GM21786 (cell line): Measurements from ENCODE around the gene KCNH6.

Experiments
- ATAC-seq: cut with Tn5 transposase; IDR thresholded peaks from one replicate; pipeline ENCODE4 v1.9.1; 2021; ENCODE audit not compliant: unreplicated experiment

KCNH6 gene, protein sequence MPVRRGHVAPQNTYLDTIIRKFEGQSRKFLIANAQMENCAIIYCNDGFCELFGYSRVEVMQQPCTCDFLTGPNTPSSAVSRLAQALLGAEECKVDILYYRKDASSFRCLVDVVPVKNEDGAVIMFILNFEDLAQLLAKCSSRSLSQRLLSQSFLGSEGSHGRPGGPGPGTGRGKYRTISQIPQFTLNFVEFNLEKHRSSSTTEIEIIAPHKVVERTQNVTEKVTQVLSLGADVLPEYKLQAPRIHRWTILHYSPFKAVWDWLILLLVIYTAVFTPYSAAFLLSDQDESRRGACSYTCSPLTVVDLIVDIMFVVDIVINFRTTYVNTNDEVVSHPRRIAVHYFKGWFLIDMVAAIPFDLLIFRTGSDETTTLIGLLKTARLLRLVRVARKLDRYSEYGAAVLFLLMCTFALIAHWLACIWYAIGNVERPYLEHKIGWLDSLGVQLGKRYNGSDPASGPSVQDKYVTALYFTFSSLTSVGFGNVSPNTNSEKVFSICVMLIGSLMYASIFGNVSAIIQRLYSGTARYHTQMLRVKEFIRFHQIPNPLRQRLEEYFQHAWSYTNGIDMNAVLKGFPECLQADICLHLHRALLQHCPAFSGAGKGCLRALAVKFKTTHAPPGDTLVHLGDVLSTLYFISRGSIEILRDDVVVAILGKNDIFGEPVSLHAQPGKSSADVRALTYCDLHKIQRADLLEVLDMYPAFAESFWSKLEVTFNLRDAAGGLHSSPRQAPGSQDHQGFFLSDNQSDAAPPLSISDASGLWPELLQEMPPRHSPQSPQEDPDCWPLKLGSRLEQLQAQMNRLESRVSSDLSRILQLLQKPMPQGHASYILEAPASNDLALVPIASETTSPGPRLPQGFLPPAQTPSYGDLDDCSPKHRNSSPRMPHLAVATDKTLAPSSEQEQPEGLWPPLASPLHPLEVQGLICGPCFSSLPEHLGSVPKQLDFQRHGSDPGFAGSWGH

GRCh38 chr17:63523253-63523855 is at the start of gene KCNH6:
Gene KCNH6, plus strand, starts transcription at chr17:63523358. Its CDS starts 56 bp downstream, at chr17:63523414.
- ATAC-seq, result no peak

- no peak for ATAC-seq
Observed at GRCh38 chr17:63474174-63474573, 49.0 kb upstream of the KCNH6 start.

- ATAC-seq, result no peak
Observed at GRCh38 chr17:63474586-63475460, 48.3 kb upstream of the KCNH6 start.

DNA sequence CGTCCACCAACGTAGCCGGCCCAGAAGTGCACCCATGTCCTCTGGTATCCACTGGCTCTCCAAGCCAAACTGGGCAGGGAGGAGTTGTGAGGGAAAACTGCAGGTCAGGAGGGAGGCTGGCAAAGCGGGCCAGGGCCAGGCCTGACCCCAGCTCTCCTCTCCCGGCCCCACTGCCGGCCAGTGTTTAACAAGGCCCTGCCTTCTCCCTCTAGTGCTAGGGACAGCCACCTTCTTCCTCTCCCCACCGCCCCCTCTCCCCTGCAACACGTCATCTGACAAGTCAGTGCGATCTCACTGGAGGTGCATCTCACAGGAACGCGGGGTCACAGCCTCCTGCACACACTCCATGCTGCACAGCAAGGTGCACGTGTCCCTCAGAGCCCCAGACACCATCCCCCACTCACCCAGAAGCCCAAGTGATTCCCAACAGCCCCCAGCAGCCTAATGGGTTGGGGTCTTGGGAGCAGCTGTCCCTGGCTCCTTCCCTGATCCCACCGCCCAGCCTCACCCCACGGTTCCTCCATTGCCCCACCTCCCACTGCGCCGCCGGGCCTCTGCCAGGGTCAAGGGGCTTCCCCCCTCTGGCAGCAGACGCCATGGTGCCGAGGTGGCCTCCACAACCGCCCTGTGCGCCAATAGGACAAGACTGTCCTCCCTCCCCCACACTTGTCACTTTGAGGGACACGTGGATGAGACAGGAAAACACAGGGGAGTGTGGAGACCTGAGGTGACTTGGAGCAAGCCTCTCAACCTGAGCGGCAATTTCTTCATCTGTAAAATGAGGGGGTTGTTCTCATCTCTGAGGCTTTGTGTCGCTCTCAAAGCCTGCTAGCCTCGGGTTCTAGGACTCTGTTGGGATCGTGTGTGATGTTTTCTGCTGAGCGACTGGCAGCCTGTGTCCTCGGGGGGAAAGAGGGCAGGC is 47.4 kb upstream of the KCNH6 start:
- no peak for ATAC-seq

DNA sequence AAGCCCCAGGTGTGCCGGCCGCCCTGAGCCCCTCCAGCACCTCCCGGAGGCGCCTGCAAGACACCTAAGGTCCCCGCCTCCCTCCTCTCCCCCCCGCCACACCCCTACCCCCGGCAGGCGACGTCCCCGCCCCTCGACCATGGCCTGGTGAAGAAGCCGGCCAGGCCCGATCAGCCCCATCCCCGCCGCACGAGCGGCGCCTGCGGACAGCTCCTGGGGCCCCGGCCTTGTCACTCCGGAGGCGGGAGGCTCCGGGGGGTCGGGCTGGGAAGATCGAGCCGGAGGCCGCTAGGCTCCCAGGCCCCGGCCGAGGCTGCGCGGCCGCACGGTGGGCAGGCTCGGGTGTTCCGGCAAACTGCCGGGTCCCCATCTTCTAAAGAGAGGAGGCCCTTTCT is 46.7 kb upstream of the KCNH6 start:
- no peak for ATAC-seq

GRCh38 chr17:63476854-63477479 is 46.2 kb upstream of the KCNH6 start, which contains the start of gene ACE:
Gene ACE, plus strand, starts transcription at chr17:63477061. Its CDS starts 34 bp downstream, at chr17:63477095.
- ATAC-seq, result no peak

DNA sequence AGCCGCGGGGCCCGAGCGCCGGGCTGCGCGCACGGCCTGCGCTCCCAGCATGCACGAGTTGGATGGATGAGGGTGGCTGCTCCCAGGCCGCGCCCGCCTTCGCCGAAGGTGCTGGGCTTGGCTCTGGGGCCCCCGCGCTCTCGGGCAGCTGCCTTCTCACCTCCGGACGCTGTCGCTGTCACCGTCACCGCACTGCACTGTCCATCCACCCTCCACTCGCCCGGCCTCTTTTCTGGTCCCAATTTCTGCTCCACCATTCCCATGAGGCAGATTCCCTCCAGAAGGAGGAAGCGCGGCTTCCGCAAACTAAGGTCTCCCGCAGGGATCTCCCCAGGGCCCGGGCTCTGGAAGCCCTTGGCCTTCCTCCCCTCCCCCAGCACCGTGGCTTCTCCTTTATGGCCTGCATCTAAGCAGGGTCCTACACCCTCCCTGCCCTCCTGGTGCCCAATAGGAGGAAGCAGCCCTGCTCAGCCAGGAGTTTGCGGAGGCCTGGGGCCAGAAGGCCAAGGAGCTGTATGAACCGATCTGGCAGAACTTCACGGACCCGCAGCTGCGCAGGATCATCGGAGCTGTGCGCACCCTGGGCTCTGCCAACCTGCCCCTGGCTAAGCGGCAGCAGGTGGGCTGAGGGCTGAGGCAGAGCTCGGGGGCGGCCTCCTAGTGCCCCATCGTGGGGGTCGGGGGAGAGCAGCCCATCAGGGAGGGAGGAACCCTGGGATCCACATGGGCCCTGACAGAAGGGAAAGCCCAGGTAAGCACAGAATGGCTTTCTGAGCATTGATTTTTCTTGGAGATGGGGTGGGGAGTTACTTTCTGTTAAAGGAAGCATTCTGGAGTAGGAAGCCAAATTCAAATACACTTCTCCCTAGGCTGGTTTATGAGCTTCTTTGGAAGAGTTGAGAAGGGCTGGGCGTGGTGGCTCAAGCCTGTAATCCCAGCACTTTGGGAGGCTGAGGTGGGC is 45.4 kb upstream of the KCNH6 start:
- ATAC-seq, result no peak

GRCh38 chr17:63478814-63479494 is 44.2 kb upstream of the KCNH6 start:
- peak; percentile 80 for ATAC-seq

DNA sequence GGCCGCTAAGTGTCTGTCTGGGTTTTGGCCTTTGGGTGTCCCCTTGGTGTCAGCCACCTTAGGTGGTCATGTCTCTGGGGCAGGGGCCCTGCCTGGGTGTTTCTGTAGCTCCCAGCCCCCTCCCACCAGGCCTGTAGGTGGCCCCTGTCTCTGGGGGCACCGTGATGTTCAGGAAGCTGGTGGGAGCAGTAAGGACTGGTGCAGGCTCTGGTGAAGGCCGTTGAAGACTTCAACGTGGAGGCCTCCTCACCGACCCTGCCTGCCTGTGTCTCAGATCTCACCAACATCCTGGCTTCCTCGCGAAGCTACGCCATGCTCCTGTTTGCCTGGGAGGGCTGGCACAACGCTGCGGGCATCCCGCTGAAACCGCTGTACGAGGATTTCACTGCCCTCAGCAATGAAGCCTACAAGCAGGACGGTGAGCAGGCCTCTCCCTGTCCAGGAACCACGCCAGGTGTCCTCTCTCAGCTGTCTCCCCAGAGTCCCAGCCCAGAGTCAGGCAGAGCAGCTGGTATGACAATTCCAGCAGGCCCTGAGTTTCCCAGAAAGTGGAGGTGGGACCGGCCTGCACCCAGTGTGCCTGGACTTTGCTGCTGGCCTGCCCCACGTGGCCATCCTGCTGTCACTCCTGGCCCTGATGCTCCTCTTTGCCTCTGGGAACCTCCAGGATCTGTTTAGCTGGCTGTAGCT is 43.5 kb upstream of the KCNH6 start:
- no peak for ATAC-seq

DNA sequence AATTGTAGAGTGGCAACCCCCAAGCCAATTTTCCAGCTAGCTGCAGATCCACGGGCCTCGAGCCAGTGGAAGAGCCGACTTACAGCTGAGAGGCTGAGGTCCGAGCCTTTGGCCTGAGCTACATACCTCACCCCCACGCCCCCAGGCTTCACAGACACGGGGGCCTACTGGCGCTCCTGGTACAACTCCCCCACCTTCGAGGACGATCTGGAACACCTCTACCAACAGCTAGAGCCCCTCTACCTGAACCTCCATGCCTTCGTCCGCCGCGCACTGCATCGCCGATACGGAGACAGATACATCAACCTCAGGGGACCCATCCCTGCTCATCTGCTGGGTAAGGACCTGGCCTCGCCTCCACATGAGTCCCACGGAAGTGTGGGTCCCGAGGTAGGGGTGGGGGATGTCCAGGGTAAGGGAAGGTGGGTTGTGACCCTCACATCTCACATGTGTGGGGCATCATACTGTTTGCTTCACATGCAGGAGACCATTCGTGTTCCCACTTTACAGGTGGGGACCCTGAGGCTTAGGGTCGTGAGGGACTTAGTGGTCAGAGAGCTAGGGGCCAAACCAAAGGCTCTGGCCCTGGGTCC is 42.9 kb upstream of the KCNH6 start:
- ATAC-seq, result no peak

DNA sequence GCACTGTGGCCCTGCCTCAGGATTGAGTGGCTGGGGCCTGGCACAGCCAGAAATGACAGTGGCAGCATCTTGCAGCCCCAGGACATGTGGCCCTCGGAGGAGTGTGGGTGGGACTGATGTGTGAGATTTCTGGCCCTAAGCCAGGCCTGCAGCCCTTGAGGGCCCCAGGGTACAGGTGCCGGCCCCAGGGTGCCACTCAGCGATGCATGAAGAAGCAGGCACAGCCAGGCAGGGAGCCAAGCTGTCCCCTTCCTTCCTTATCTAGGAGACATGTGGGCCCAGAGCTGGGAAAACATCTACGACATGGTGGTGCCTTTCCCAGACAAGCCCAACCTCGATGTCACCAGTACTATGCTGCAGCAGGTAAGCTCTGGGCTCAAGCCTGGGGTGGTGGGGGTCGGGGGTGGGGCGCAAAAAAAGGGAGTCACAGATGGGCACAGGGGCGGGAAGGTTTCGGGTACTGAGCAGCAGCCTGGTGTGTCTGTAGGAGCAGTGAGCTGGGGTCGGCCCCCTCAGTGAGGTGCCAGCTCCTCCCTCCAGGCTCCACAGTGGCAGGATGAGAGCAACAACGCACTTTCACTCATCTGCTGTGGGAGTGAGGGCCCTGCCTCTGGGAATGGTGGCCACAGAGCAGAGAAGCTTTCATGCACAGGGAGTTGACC is 42.2 kb upstream of the KCNH6 start:
- ATAC-seq, result no peak

DNA sequence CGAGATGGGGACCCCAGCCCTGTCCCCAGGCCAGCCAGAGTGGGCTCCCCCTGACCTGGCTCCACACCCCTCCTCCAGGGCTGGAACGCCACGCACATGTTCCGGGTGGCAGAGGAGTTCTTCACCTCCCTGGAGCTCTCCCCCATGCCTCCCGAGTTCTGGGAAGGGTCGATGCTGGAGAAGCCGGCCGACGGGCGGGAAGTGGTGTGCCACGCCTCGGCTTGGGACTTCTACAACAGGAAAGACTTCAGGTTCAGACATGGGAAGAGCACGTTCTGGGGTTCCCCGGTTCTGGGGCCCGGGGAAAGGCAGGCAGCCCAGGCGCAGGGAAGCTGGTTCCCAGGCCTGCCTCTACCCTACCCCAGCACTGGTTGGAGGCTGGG is 41.7 kb upstream of the KCNH6 start:
- no peak for ATAC-seq

DNA sequence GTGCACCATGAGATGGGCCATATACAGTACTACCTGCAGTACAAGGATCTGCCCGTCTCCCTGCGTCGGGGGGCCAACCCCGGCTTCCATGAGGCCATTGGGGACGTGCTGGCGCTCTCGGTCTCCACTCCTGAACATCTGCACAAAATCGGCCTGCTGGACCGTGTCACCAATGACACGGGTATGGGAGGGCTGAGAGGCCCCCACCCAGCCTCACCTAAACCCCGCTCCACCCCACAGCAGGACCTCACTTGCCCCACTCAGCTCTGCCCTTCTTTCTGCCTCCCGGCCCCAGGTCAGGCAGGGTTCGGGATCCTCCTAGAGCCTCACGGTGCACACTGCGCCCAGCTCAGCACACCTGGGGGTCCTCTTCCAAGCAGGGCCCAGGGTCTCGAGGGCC is 40.6 kb upstream of the KCNH6 start:
- ATAC-seq, result no peak

DNA sequence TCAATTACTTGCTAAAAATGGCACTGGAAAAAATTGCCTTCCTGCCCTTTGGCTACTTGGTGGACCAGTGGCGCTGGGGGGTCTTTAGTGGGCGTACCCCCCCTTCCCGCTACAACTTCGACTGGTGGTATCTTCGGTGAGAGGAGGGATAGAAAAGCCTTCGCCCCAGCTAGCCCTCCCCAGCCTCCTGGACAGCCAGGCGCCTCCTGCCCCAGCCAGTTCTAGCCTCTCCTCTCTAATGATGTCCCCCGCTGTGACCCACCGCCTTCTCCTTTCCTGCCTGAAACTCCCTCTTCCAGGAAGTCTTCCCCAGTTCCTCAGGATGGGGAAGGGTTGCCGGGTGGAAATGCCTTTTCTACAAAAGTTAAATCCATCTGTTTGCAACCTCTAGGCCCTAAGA is 40.1 kb upstream of the KCNH6 start:
- no peak for ATAC-seq

DNA sequence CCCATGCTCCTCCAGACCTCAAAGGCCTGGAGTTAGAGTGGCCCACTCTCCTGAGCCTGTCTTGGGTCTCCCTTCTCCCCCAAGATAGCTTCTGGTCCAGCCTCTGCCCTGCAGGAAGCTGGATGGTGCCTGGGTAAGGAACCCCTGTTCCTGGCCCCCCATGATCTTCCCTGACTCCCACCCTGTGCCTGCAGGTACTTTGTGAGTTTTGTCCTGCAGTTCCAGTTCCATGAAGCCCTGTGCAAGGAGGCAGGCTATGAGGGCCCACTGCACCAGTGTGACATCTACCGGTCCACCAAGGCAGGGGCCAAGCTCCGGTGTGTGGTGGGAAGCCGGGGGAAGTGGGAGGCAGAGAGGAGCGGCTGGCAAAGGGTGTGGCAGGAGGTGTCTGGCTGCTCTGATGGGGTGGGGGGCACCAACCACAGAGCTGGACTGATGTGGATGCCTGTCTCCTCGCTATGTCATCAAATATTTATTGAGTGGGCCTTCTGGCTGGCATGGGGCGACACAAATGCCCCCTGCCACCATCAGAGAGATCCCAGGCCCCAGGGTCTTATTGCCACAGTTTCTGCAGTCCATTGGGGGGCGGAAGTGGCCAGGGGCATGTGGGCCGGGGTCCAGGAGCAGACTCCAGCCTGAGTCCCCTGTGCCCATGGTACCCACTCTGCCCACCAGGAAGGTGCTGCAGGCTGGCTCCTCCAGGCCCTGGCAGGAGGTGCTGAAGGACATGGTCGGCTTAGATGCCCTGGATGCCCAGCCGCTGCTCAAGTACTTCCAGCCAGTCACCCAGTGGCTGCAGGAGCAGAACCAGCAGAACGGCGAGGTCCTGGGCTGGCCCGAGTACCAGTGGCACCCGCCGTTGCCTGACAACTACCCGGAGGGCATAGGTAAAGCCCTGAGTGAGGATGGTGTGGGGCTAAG is 39.2 kb upstream of the KCNH6 start:
- ATAC-seq, result no peak
